Measurements from ENCODE around the gene POP4. TPM values are rescaled to one million over a fixed set of nuclear protein-coding genes. Genes with fewer than 3 reads are reported as not detected.

POP4 gene
- total and polyA plus RNA-seq, 4 donors = 46.6 to 82.5 (median 62.2) TPM

- peaks cover 0 to 3% (median 0%) of the 10 kb centered on the region in 3 donors for H3K27me3 ChIP-seq (ENCODE audit: control insufficient read depth in 3 of 3, insufficient read depth in 3 of 3, low read length in 2 of 3)
- TF ChIP-seq CTCF (IDR thresholded peaks at IDR 0.05; ENCODE audit: control extremely low read depth, extremely low read depth) = no peak
- H3K4me3 ChIP-seq = no peak overlapping the region
- H3K4me1 ChIP-seq (ENCODE audit: control insufficient read depth in 5 of 5, insufficient read depth in 5 of 5, low read length in 5 of 5) = no peaks in the 10 kb centered on the region
- H3K36me3 ChIP-seq (ENCODE audit: control insufficient read depth in 4 of 4, insufficient read depth in 4 of 4, low read length in 4 of 4) = no peaks in the 10 kb centered on the region
- no peak overlapping the region for H3K9ac ChIP-seq (ENCODE audit: insufficient read depth in 1 of 2, low read length in 2 of 2)
- no peak for ATAC-seq (ENCODE audit: insufficient read depth, low FRiP score)
- no peaks in the 10 kb centered on the region for H3K9me3 ChIP-seq (ENCODE audit: control insufficient read depth in 4 of 4, insufficient read depth in 3 of 4, low read length in 3 of 4)
- DNase-seq = no peak
- 89 to 94% methylated on average over 3 of the region's 3 CpGs for WGBS, 2 donors
- H3K27ac ChIP-seq (ENCODE audit: low read depth in 1 of 2, low read length in 1 of 2) = no peak overlapping the region
These were observed 25.4 kb downstream of the POP4 start for GRCh38 chr19:29631450-29631849.

- 82 to 84% methylated on average over 2 of the region's 2 CpGs for WGBS, 2 donors
- no peak overlapping the region for H3K27ac ChIP-seq (ENCODE audit: low read depth in 1 of 2, low read length in 1 of 2)
- no peak overlapping the region for H3K9ac ChIP-seq (ENCODE audit: insufficient read depth in 1 of 2, low read length in 2 of 2)
- no peaks in the 10 kb centered on the region for H3K36me3 ChIP-seq (ENCODE audit: control insufficient read depth in 4 of 4, insufficient read depth in 4 of 4, low read length in 4 of 4)
- H3K4me1 ChIP-seq (ENCODE audit: control insufficient read depth in 5 of 5, insufficient read depth in 5 of 5, low read length in 5 of 5) = no peaks in the 10 kb centered on the region
- H3K27me3 ChIP-seq (ENCODE audit: control insufficient read depth in 3 of 3, insufficient read depth in 3 of 3, low read length in 2 of 3) = peaks cover 0 to 3% (median 0%) of the 10 kb centered on the region in 3 donors
- no peak for TF ChIP-seq CTCF (IDR thresholded peaks at IDR 0.05; ENCODE audit: control extremely low read depth, extremely low read depth)
- no peaks in the 10 kb centered on the region for H3K9me3 ChIP-seq (ENCODE audit: control insufficient read depth in 4 of 4, insufficient read depth in 3 of 4, low read length in 3 of 4)
- DNase-seq (no peak), ATAC-seq (ENCODE audit: insufficient read depth, low FRiP score) (no peak)
- no peak overlapping the region for H3K4me3 ChIP-seq
These were observed 27.9 kb downstream of the POP4 start for GRCh38 chr19:29634002-29634401.

- DNase-seq (no peak), ATAC-seq (ENCODE audit: insufficient read depth, low FRiP score) (no peak)
- Histone ChIP-seq H3K4me1 (ENCODE audit: control insufficient read depth in 5 of 5, insufficient read depth in 5 of 5, low read length in 5 of 5) (no peaks in the 10 kb centered on the region), H3K9me3 (ENCODE audit: control insufficient read depth in 4 of 4, insufficient read depth in 3 of 4, low read length in 3 of 4) (no peaks in the 10 kb centered on the region), H3K27me3 (ENCODE audit: control insufficient read depth in 3 of 3, insufficient read depth in 3 of 3, low read length in 2 of 3) (peaks cover 0 to 3% (median 0%) of the 10 kb centered on the region in 3 donors), H3K4me3 (no peak overlapping the region), H3K27ac (ENCODE audit: low read depth in 1 of 2, low read length in 1 of 2) (no peak overlapping the region), H3K36me3 (ENCODE audit: control insufficient read depth in 4 of 4, insufficient read depth in 4 of 4, low read length in 4 of 4) (no peaks in the 10 kb centered on the region), H3K9ac (ENCODE audit: insufficient read depth in 1 of 2, low read length in 2 of 2) (no peak overlapping the region)
- 72% methylated on average over 6 of the region's 6 CpGs for WGBS, 2 donors
- TF ChIP-seq CTCF (IDR thresholded peaks at IDR 0.05; ENCODE audit: control extremely low read depth, extremely low read depth) = no peak
These were observed 28.5 kb downstream of the POP4 start for GRCh38 chr19:29634423-29635130.

DNA sequence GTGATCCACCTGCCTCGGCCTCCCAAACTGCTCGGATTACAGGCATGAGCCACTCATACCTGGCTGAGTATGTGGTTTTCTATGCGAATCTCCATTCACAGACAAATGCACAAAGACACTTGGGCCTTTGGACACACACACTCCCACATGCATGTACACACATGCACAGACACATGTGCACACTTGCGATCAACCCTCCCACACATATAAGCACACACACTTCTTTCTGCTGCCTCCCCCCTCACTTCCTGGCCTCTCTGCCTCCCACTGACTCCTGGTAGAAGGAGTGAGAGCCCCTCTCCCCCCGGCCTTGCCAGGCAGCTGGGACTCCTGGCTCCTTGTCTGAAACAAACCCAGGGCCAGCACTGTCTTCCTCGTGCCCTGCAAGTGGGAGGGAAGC is 29.9 kb downstream of the POP4 start:
- ATAC-seq (ENCODE audit: insufficient read depth, low FRiP score) (no peak), DNase-seq (no peak)
- Histone ChIP-seq H3K9ac (ENCODE audit: insufficient read depth in 1 of 2, low read length in 2 of 2) (no peak overlapping the region), H3K27ac (ENCODE audit: low read depth in 1 of 2, low read length in 1 of 2) (no peak overlapping the region), H3K4me1 (ENCODE audit: control insufficient read depth in 5 of 5, insufficient read depth in 5 of 5, low read length in 5 of 5) (no peaks in the 10 kb centered on the region), H3K27me3 (ENCODE audit: control insufficient read depth in 3 of 3, insufficient read depth in 3 of 3, low read length in 2 of 3) (peaks cover 0 to 3% (median 0%) of the 10 kb centered on the region in 3 donors), H3K9me3 (ENCODE audit: control insufficient read depth in 4 of 4, insufficient read depth in 3 of 4, low read length in 3 of 4) (no peaks in the 10 kb centered on the region), H3K36me3 (ENCODE audit: control insufficient read depth in 4 of 4, insufficient read depth in 4 of 4, low read length in 4 of 4) (no peaks in the 10 kb centered on the region), H3K4me3 (no peak overlapping the region)
- no peak for TF ChIP-seq CTCF (IDR thresholded peaks at IDR 0.05; ENCODE audit: control extremely low read depth, extremely low read depth)
- 79 to 90% methylated on average over 6 of the region's 6 CpGs for WGBS, 2 donors

Measured in lung (tissue), 12 donors.